A673 (cell line): Measurements from ENCODE around the gene SRSF9. TPM values are rescaled to one million over a fixed set of nuclear protein-coding genes. Genes with fewer than 3 reads are reported as not detected.

ENCODE experiments used
- BruUV-seq: library from RNA; stranded (reverse); fragments of 400-500 nt; replicated peaks from 2 replicates; lab custom pipeline; 2021; lab: Mats Ljungman, UMichigan
- CTCF ChIA-PET: fragments of 300-600 bp; sonication (Branson Sonifier 250); formaldehyde crosslinking; loops from one replicate; lab custom pipeline; 2022; ENCODE audit warnings: antibody characterized with exemption; lab: Charles Lee
- POLR2A ChIA-PET: fragments of 300-600 bp; sonication (Branson Sonifier 250); formaldehyde crosslinking; loops from one replicate; lab custom pipeline; 2022; ENCODE audit warnings: antibody characterized with exemption; ENCODE audit not compliant: low non-redundant PET; lab: Charles Lee
- DNase-seq: peaks from one replicate; pipeline ENCODE4 v3.0.0-alpha.2; 2015; ENCODE audit warnings: low spot score
- H3K27ac ChIP-seq: fragments of 200-600 bp; sonication (generic); 2 replicates; pipeline ENCODE4 v1.5.1; 2016; ENCODE audit warnings: mixed run types, low read depth, mild to moderate bottlenecking, mixed read lengths, antibody characterized with exemption, low read length; ENCODE audit not compliant: poor library complexity, severe bottlenecking
- H3K27me3 ChIP-seq: fragments of 200-600 bp; sonication (generic); replicated peaks from 2 replicates; pipeline ENCODE4 v1.6.1; 2017; ENCODE audit warnings: mixed run types, low read depth, mild to moderate bottlenecking, mixed read lengths, antibody characterized with exemption, low read length; ENCODE audit not compliant: insufficient read depth, poor library complexity
- H3K36me3 ChIP-seq: fragments of 200-600 bp; sonication (generic); 2 replicates; pipeline ENCODE4 v1.6.1; 2016; ENCODE audit warnings: mixed run types, mild to moderate bottlenecking, mixed read lengths, antibody characterized with exemption, low read length; ENCODE audit not compliant: insufficient read depth, poor library complexity, severe bottlenecking
- H3K4me1 ChIP-seq: fragments of 200-600 bp; sonication (generic); 2 replicates; pipeline ENCODE4 v1.6.1; 2017; ENCODE audit warnings: mixed run types, mild to moderate bottlenecking, mixed read lengths, antibody characterized with exemption, low read length; ENCODE audit not compliant: insufficient read depth, poor library complexity, severe bottlenecking
- H3K4me3 ChIP-seq: fragments of 200-600 bp; sonication (generic); 2 replicates; pipeline ENCODE4 v1.5.1; 2016; ENCODE audit warnings: low read depth, mixed run types, mild to moderate bottlenecking, mixed read lengths, low read length; ENCODE audit not compliant: poor library complexity, severe bottlenecking
- H3K9me3 ChIP-seq: fragments of 200-600 bp; sonication (generic); 2 replicates; pipeline ENCODE4 v1.6.1; 2016; ENCODE audit warnings: mixed run types, low read depth, mild to moderate bottlenecking, mixed read lengths, antibody characterized with exemption, low read length; ENCODE audit not compliant: poor library complexity, severe bottlenecking
- CTCF ChIP-seq: fragments of 300-800, 200-600 bp; sonication (generic); conservative IDR thresholded peaks from 2 replicates; pipeline ENCODE4 v1.5.1; 2017; ENCODE audit warnings: low read depth, mild to moderate bottlenecking, antibody characterized with exemption, low read length, moderate library complexity, mixed read lengths
- EZH2 ChIP-seq: fragments of 200-600 bp; sonication (generic); IDR thresholded peaks from 2 replicates; pipeline ENCODE4 v1.6.1; 2017; ENCODE audit warnings: borderline replicate concordance, low read depth, mild to moderate bottlenecking, mixed read lengths, antibody characterized with exemption, low read length; ENCODE audit not compliant: poor library complexity, severe bottlenecking
- intact Hi-C: fragments of 100-400 bp; cut with micrococcal nuclease; formaldehyde crosslinking; loops from one replicate; pipeline ENCODE4 v1.10.0; 2022; ENCODE audit not compliant: unreplicated experiment
- total RNA-seq: library from RNA; stranded (reverse); gene quantifications from 2 replicates; pipeline ENCODE4 v1.2.3, GENCODE V29; 2021

SRSF9 gene
- total RNA-seq, 1 experiment from 2014 or later = 328 TPM

GRCh38 chr12:120444676-120445075 is 24.9 kb downstream of the SRSF9 start:
- POLR2A ChIA-PET = no interaction called here
- Histone ChIP-seq H3K27ac (no peak overlapping the region), H3K36me3 (peaks cover 51% of the 10 kb centered on the region), H3K27me3 (no peaks in the 10 kb centered on the region), H3K4me3 (no peak overlapping the region), H3K4me1 (peaks cover 11% of the 10 kb centered on the region), H3K9me3 (no peaks in the 10 kb centered on the region)
- CTCF ChIA-PET = no interaction called here
- TF ChIP-seq CTCF (no peak), EZH2 (no peak)
- no peak for DNase-seq
- intact Hi-C loops = no loop called here
- no TSS peak for BruUV-seq

GRCh38 chr12:120439646-120440247 is 29.8 kb downstream of the SRSF9 start:
- TF ChIP-seq EZH2 (no peak), CTCF (peak; percentile 69)
- H3K27ac ChIP-seq = no peak overlapping the region
- DNase-seq = peak; percentile 83
- ChIA-PET CTCF (no interaction called here), POLR2A (no interaction called here)
- no TSS peak for BruUV-seq
- H3K4me3 ChIP-seq = no peak overlapping the region
- peaks cover 12% of the 10 kb centered on the region for H3K4me1 ChIP-seq
- intact Hi-C loops = loop anchor here (10.0 kb wide), 2 partner anchors 115 to 215 kb away; partner anchors contain the start of gene PLA2G1B
- no peaks in the 10 kb centered on the region for H3K9me3 ChIP-seq
- H3K36me3 ChIP-seq = peaks cover 43% of the 10 kb centered on the region
- H3K27me3 ChIP-seq = no peaks in the 10 kb centered on the region

- ChIA-PET CTCF (interaction anchor here (0.6 to 0.7 kb wide), 2 partner anchors 81 to 141 kb away, joined by 3 read pairs; no protein-coding TSS in a partner anchor), POLR2A (interaction anchor here (0.6 kb wide), 1 partner anchor 71 kb away, joined by 3 read pairs; no protein-coding TSS in a partner anchor)
- DNase-seq = no peak
- no peaks in the 10 kb centered on the region for H3K9me3 ChIP-seq
- H3K36me3 ChIP-seq = peaks cover 32% of the 10 kb centered on the region
- TSS peak; percentile 80 for BruUV-seq
- intact Hi-C loops = loop anchor here (10.0 kb wide), 2 partner anchors 114 to 214 kb away; partner anchors contain the start of gene PLA2G1B
- H3K4me1 ChIP-seq = peaks cover 12% of the 10 kb centered on the region
- TF ChIP-seq CTCF (no peak), EZH2 (no peak)
- H3K4me3 ChIP-seq = peak overlapping the region; percentile 74
- H3K27ac ChIP-seq = peak overlapping the region; percentile 69
- H3K27me3 ChIP-seq = no peaks in the 10 kb centered on the region
Measured at GRCh38 chr12:120438495-120439198, 30.9 kb downstream of the SRSF9 start.
